Stimulated activated CD4-positive, alpha-beta T cell treated with anti-CD3 and anti-CD28 coated beads, Interleukin-2, amount 100 ng/mL, for 4 hours (primary cell): ENCODE results near the gene PIK3CB.
"Not testable (repeated sequence)": the region's sequence is repeated elsewhere in the genome, so short reads cannot be mapped to it uniquely, and the experiment has no call there.

ENCODE experiments used
- DNase-seq: peaks from one replicate; pipeline ENCODE4 v3.0.0-alpha.2; 2020; ENCODE audit warnings: low read depth

Gene PIK3CB

DNA sequence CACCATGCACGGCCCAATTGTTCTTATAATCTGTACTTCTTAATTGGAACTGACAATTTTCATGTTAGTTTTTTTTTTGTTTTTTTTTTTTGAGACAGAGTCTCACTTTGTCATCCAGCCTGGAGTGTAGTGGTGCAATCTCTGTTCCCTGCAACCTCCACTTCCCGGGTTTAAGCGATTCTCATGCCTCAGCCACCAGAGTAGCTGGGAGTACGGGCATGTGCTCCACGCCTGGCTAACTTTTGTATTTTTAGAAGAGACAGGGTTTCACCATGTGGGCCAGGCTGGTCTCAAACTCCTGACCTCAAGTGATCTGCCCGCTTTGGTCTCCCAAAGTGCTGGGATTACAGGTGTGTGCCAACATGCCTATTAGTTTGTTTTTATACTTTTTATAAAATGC lies 153.8 kb downstream of the PIK3CB start:
- not testable (repeated sequence) for DNase-seq

GRCh38 chr3:138678874-138679392 lies 155.8 kb downstream of the PIK3CB start:
- no peak for DNase-seq

DNA sequence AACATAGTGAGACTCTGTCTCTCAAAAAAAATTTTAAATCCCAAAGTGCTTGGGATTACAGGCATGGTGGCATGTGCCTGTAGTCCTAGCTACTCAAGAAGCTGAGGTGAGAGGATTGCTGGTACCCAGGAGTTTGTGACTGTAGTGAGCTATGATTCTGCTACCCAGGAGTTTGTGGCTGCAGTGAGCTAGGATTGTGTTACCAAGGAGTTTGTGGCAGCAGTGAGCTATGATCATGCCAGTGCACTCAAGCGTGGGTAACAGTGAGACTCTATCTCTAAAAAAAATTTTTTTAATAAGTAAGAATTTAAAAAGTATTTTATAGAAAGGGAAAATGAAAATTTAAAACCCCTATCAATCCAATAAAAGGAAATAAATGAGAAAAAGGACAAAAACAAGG lies 156.6 kb downstream of the PIK3CB start:
- no peak for DNase-seq

DNA sequence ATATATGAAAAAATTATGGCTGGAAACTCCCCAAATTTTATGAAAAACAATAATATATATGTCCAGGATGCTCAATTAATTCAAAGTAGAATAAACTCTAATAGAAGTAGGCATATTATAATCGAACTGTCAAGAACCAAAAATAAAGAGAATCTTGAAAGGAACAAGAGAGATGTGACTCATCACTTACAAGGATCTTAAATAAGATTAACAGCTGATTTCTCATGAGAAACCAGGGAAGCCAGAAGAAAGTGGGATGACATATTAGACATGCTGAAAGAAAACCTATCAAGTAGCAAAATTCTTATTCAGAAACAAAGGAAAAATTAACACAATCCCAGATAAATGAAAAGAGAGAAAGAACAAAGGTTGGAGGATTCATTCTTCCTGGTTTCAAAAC lies 159.3 kb downstream of the PIK3CB start:
- DNase-seq = no peak

DNA sequence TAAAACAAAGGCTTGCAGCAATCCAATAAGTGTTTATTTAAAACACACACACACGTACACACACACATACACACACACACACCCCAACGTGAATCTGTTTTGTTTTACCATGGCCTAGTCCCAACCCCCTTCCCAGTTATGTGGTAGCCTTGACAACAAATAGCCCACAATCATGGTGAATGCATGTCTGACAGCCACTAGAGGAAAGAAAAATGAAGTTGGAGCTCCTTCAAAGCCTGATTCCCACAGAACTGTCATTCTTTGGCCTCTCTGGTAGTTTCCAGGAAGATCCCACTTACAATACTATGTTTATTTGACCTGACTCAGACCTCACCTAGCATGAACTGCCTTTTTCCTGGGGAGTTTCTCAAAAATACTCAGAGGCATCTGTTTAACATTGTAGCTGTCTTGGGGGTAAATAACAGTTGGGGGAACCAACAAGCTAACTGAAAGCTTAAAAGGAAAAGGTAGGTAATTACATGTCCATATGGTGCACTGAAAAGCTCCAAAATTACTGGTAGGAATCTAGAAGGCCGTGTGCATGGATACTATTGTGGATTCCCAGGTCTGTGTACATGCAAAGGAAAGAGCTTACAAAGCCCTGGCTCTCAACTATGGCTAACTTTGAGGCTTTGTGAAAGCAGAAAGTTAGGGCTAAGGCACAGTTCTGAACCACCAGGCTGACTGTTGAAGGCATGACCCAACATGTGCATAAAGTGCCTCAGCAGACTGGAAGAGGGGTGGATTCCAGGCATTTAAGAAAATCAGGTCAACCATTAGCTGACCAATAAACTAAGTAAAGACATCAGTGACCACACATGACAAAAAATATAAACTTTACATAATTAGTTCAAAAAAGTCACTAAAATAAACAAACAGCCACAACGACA lies 160.8 kb downstream of the PIK3CB start:
- DNase-seq = no peak

DNA sequence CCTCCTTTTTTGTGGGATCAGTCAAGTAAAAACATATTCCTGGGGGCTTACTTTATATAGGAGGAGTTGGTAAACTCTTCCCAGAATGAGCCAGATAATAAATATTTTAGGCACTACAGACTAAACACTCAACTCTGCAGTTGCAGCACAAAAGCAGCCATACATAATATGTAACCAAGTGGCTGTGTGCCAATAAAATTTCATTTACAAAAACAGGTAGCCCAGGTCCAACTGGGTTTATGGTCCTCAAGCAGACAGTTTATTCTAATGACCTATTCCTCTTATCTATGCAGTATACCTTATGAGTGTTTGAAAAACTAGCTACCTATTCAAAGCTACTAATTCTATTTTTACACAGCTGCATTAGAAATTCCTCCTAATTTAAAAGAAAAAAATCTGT lies 164.3 kb downstream of the PIK3CB start:
- no peak for DNase-seq

DNA sequence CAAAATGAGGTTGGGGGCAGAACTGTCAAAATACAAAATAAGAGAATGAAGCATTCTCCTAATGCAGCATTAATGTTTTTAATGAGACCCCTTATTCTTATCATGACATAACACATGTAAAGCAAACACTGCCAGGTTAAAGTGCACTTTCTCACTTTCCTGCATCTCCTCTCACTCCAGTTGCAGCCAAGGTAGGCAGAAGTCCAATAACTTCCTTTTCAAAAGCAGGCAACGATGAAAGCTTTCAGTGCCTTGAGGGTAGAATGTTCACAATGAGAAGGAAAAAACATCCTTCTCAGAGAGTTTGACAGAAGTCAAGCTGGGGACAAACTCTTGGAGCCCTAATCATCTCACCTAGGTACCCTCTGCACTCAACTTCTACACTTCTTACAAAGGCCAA lies 166.6 kb downstream of the PIK3CB start:
- no peak for DNase-seq

GRCh38 chr3:138657508-138657907 lies 177.2 kb downstream of the PIK3CB start:
- DNase-seq = no peak

- DNase-seq = no peak
Observed at GRCh38 chr3:138653567-138653966, 181.2 kb downstream of the PIK3CB start.

- no peak for DNase-seq
Observed at GRCh38 chr3:138649134-138649533, 185.6 kb downstream of the PIK3CB start.

DNA sequence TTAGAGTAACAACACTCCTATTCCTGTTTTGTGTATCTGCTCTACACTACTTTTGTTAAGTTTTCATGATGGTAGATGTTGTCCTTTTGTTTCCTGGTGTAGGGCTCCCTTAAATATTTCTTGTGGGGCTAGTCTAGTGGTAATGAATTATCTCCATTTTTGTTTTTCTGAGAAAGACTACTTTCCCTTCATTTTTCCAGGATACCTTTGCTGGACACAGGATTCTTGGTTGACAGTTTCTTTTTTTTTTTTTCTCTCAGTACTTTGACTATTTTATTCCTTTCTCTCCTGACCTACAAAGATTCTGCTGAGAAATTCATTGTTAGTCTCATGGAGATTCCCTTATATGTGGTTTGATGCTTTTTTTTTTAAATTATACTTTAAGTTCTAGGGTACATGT lies 188.2 kb downstream of the PIK3CB start:
- no peak for DNase-seq

DNA sequence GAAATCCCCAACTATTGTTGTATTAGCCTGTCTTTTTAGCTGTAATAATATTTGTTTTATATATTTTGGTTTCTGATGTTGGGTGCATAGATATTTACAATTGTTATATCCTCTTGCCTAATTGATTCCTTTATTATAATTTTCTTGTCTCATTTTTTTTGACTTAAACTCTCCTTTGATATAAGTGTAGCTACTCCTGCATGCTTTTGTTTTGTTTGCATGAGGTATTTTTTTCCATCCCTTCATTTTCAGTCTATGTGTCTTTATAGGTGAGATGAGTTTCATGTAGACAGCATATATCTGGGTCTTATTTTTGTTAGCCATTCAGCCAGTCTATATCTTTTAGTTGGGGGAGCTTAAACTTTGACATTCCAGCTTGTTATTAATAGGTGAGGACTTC lies 188.7 kb downstream of the PIK3CB start:
- no peak for DNase-seq

DNA sequence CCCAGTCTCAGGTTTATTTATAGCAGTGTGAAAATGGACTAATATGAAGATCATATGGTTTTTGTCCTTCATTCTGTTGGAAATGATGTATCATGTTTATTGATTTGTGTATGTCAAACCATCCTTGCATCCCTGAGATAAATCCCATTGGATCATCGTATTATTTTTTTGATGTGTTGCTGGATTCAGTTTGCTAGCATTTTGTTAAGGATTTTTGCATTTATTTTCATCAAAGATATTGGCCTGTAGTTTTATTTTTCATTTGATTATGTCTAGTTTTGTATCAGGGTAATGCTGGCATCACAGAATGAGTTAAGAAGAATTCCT lies 191.8 kb downstream of the PIK3CB start:
- DNase-seq = no peak

DNA sequence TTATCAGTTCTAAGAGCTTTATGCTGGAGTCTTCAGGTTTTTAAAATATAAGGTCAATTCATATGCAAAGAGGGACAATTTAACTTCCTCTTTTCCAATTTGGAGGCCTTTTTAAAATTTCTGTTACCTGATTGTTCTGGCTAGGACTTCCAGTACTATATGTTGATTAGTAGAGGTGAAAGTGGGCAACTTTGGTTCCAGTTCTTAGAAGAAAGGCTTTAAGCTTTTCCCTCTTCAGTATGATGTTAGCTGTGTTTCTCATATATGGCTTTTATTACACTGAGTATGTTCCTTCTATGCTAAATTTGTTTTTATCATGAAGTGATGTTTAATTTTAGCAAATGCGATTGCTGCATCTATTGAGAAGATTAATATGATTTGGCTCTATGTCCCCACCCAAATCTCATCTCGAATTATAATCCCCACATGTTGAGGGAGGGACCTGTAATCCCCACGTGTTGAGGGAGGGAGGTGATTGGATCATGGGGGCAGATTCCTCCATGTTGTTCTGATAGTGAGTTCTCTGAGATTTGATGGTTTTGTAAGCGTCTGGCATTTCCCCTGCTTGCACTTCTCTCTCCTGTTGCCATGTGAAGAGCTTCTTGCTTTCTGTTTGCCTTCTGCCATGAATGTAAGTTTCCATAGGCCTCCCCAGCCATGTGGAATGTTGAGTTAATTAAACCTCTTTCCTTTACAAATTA lies 192.4 kb downstream of the PIK3CB start:
- DNase-seq = no peak

GRCh38 chr3:138640537-138640936 lies 194.2 kb downstream of the PIK3CB start:
- DNase-seq = no peak

DNA sequence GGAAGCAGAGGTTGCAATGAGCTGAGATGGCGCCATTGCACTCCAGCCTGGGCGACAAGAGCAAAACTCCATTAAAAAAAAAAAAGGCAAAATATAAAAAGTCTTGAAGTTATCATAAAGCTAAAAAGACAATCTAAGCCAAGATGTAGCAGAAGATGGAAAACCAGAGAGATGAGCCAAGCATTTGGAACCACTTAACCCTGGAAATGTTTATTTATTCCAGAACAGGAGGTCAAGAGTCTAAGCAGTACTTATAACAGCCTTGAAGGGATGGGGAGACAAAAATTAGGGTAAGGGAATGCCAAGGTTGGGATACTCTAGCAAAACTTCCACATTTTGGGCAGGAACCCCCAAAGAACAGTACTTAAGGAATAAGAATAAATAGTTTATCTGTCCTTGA lies 196.1 kb downstream of the PIK3CB start:
- no peak for DNase-seq

DNA sequence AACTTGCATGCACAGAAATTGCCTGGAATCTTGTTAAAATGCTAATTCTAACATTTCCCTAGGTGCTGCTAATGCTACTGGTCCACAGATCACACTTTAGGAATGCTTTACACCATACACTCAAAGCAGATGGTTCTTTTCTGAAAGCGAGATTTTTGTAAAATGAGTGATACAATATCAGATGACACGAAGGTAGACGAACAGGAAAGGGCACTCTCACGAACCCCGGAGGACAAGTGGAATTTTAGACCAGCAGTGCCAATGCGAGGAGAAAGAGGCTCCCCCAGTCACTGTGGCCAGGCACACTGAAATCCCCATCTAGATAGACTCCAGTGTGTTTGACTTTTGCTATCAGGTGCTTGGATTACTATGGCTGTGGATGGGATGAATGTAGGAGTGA lies 205.2 kb downstream of the PIK3CB start:
- no peak for DNase-seq

DNA sequence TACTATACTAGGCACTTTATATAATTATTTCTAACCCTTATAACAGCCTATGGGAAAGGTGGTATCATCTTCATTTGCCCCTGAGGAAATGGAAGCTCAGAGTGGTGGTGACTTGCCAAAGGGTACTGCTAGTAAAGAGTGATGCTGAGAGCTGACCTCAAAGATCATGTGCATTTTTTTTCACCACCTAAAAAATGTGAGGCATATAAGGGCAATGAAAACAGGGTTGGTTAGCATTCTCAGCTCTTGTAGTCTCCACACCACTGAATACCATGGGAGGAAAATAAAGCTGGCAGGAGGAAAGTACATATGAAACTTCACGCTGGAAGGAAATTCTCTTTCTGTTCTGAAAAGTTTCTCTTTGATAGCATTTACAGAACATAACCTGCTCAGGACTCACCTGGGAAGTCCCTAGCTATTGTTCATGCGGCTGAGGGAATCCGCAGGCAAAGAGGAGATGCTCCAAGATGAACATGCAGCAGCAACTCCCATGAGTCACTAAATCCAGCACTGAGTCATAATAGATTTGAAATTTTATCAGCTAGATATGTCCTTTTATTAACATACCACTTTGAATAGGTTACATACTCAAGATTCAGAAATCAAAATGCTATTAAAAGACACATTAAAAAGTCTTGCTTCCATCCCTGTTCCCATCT lies 208.9 kb downstream of the PIK3CB start:
- DNase-seq = no peak

GRCh38 chr3:138624518-138624917 lies 210.2 kb downstream of the PIK3CB start:
- DNase-seq = no peak

DNA sequence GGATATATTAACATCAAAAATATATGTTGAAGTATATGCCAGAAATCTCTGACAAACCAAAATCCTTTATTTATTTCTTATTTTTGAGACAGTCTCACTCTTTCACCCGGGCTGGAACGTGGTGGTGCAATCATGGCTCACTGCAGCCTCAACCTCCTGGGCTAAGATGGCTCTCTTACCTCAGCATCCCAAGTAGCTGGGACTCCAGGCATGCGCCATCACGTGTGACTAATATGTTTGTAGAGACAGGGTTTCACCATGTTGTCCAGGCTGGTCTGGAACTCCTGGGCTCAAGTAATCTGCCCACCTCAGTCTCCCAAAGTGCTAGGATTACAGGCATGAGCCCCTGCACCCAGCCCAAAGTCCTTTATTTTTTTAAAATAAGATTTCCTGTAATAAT lies 214.3 kb downstream of the PIK3CB start:
- DNase-seq = no peak

GRCh38 chr3:138615462-138615861 lies 219.3 kb downstream of the PIK3CB start:
- no peak for DNase-seq

DNA sequence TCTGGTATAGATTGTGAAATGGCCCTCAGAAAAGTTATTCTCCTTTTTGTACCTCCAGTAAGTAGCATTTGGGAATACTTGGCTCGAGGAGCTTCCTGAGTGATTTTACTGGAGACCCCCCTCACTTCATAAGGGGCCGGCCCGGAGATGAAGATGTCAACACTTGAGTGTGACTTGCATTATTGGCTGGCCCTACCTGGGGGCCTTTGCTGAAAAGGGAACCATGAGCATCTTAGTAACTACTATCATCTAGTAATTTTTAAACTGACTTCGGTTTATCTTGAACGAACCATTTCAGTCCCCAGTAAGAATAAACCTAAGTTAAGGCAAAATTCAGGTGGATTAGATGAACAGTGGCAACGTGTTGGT lies 224.8 kb downstream of the PIK3CB start:
- no peak for DNase-seq
